Activated naive CD4-positive, alpha-beta T cell treated with Interleukin-2 at 50 U/mL for 16 hours (primary cell): ENCODE results near the gene EMID1.

Source experiments
- DNase-seq: peaks from one replicate; pipeline ENCODE4 v3.0.0-alpha.2; 2020

The EMID1 gene

GRCh38 chr22:29195118-29195963 is 10.4 kb upstream of the EMID1 start:
- DNase-seq = no peak

- no peak for DNase-seq
These were observed 9.6 kb upstream of the EMID1 start for GRCh38 chr22:29195964-29196666.

GRCh38 chr22:29197096-29197495 is 8.6 kb upstream of the EMID1 start:
- DNase-seq = no peak

DNA sequence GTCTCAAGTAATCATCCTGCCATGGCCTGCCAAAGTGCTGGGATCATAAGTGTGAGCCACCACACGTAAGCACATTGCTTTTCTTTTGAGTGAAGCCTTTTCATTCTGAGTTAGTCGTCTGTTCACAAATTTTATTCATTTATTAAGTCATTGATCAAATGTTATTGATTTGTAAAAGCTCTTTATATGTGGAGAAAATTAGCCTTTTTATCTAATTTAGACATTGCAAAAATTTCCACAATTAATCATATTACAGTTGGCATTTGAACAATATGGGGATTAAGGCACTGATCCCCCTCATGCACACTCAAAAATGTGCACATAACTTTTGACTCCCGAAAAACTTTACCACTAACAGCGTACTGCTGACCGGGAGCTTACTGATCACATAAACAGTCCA is 7.5 kb upstream of the EMID1 start:
- no peak for DNase-seq

DNA sequence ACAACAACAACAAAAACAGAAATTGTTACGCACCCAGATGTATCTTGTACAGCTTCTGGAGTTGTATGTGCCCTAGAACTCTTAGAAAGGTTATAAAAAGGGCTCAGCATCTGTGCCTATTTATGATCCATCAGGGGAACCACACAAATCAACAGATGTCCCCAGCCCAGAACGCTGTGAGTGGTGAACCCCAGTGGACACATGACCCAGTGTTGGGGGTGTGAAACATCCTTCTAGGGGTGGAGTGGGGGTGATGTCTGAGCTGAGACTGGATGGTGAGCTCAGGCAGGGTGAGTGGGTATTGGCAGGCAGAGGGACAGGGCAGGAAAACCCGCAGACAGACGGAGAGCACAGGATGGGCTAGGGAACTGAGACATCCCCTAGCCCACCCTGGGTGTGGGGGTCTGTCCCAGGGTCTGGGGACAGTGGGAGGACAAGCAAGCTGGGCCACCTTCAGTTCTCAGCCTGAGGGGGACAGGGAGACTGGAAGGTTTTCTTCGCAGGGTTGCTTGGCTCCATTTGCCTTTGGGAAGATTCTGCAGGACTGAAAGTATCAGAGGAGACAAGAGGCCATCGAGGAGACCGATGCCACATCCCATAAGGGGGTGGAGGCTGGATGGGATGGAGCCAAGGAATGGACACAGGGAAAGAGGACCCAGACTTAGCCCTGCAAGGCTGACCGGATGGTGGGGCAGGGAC is 5.8 kb upstream of the EMID1 start:
- no peak for DNase-seq

- no peak for DNase-seq
These were observed 4.8 kb upstream of the EMID1 start for GRCh38 chr22:29200901-29201300.

DNA sequence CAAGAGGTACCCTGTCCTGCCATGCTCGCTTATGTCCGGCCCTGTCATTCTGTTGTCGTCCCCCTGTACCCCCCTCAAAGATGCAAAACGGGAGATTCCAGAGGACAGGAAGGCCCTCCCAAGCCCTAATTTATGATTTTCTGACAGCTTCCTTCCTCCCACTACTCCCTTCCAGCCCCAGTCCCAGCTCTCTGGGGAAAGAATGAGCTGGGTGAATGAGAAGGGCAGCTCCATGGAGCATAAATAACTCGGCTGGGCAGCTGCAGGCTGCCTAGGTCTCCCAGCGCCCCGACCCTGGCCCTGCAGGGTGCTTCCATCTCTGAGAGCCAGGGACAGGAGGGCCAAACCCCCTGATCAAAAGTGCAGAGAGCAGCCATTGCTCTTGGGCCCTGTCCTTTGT is 3.9 kb upstream of the EMID1 start:
- DNase-seq = no peak

DNA sequence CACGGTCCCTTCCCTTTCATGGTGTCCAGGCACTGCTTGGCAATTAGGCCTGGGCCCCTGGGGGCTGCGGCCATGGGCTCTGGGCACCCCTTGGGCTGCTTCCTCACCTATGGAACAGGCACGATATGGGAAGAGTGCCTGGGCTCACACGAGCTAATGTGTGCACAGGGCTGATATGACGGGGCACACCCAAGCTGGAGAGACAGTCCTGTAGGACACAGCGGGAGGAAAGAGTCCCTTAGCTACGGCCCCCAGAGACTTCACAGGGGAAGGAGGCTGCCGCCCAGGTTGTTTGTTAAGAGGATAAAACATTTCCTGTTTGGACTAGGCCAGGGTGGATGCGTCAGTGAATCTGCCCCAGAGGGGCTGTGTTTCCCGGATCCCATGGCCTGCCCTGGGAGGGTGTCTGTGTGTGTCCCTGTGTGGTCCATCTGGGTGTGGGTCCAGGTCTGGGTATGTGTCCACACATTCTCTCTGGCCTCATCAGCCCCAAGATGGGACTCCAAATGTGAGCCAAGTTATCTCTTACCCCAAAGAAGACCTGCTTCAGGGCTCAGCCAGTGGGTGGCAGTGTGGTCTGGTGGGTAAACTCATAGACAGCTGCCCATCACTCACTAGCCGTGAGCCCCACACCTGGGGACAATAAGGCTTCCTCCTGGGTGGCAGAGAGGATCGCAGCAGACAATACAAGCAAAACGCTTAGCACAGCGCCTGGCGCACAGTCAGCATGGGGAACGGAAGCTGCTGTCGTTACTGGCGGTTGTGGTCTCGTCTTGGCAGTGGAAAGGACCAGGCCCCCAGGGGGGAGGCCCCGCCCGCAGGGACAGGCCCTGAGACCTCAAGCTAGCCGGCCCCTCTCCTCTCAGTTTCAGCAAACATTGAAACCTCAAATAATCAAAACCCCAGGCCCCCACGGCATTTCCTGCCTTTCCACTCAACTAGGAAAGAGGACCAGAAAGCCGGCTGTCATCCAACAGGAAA is 3.2 kb upstream of the EMID1 start:
- DNase-seq = peak; percentile 55

GRCh38 chr22:29203488-29204454 is 1.9 kb upstream of the EMID1 start:
- DNase-seq = no peak

GRCh38 chr22:29204455-29205183 is 1.1 kb upstream of the EMID1 start:
- no peak for DNase-seq

GRCh38 chr22:29205252-29205593 is 473 bp upstream of the EMID1 start:
- no peak for DNase-seq

- DNase-seq = no peak
These were observed 911 bp downstream of the EMID1 start for GRCh38 chr22:29206372-29207242.

DNA sequence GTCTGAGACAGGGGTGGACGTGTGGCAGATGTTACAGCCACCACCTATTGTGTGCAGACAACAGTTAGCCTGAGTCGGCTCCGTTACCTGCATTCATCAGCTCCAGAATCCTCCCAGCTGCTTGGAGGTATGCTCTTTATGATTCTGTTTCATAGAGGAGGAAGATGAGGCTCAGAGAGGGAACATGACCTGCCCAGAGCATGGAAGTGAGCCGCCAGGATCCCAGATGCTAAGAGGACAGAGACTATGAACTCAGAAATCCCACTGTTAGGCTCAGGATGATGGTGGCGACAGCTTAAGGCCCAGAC is 1.5 kb downstream of the EMID1 start:
- no peak for DNase-seq

GRCh38 chr22:29207562-29208501 is 2.1 kb downstream of the EMID1 start:
- DNase-seq = no peak

- no peak for DNase-seq
These were observed 2.8 kb downstream of the EMID1 start for GRCh38 chr22:29208502-29208862.

DNA sequence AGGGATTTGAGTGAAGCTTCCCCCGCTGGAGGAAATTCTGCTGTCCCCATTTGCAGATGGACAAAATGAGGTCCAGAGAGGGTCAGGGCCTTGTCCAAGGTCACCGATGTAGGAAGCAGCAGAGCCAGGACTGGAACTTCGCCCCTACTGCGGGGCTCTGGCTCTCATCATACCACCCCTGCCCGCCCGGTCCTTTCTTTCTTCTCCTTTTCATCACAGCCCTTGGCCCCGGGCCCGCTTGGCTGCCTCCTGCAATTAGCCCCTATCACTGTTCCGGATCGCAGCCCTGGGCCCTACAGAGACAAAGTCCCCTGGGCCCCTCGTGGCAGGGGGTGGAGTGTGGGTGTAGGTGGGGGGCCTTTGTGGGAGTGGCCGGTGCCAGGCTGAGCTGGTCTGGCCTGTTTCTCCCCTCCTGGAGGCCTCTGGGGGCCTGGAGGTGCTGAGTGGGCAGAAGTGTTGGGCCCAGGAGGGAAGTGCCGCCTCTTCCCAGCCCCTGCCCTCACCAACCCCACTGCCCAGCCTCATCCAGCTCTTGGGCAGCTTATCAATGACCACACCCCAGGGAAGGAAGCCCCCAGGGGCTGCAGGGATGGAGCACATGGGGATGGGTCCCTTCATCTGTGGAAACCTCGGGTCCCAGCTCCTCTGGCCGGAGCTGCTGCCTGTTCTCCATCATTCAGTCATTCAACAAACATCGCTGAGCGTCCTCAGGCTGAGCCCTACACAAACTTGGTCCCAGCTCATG is 3.4 kb downstream of the EMID1 start:
- DNase-seq = no peak

DNA sequence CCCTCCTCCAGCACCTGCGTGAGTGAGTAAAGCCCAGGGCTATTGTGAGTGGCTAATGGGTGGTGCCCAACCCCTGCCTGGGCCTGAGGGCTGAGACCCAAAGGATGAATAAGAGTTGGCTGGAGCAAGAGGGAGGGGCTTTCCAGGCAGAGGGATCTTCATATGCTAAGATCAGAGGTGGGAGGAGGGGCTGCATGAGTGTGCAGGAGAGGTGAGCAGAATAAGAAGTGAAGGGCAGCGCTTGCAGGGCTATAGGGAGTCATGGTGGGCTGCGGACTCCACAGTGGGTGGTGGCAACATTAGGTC is 3.9 kb downstream of the EMID1 start:
- no peak for DNase-seq

DNA sequence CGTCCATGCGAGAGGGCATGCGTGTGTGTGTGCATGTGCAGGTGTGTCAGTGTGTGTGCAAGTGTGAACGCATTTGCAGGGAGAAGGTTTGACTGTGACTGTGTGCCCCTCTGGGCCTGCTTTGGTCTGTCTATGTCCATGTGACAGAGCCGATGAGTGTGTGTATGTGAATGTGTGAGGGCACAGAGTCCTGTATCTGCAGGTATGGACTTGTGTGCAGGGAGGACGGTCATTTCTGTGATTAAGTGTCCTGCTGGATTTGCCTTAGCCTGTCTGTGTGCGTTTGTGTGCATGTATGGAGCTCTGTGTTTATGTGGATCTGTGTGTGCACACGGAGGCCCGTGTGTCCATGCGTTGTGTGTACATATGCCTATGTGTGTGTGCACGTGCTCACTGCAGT is 5.4 kb downstream of the EMID1 start:
- DNase-seq = no peak
